WTC11 (cell line): ENCODE data around the gene LFNG. TPM values are rescaled to one million over a fixed set of nuclear protein-coding genes. Genes with fewer than 3 reads are reported as not detected.

Experiments used
- ATAC-seq: fragments of 200-7000 bp; cut with Tn5 transposase; 2 replicates; pipeline ENCODE4 v1.10.0; 2021; ENCODE audit warnings: mild to moderate bottlenecking, moderate library complexity
- CTCF ChIA-PET: fragments of 300-600 bp; sonication (Branson Sonifier 250); formaldehyde crosslinking; loops from one replicate; lab custom pipeline; 2021; ENCODE audit warnings: antibody characterized with exemption; lab: Charles Lee
- POLR2A ChIA-PET: fragments of 350-600 bp; sonication (Branson Sonifier 250); formaldehyde crosslinking; loops from one replicate; lab custom pipeline; 2021; ENCODE audit warnings: antibody characterized with exemption; lab: Charles Lee
- DNase-seq: peaks from one replicate; pipeline ENCODE4 v3.0.0; 2021; ENCODE audit warnings: low spot score
- H3K27ac Mint-ChIP-seq: 2 replicates; pipeline ENCODE4 v1.8.0; 2021; ENCODE audit warnings: mixed read lengths
- H3K27me3 Mint-ChIP-seq: 2 replicates; pipeline ENCODE4 v1.8.0; 2021; ENCODE audit warnings: low read depth, mild to moderate bottlenecking, moderate library complexity, mixed read lengths
- H3K36me3 Mint-ChIP-seq: 2 replicates; pipeline ENCODE4 v1.8.0; 2021; ENCODE audit warnings: mixed read lengths
- H3K4me1 Mint-ChIP-seq: 2 replicates; pipeline ENCODE4 v1.8.0; 2022; ENCODE audit warnings: mixed read lengths
- H3K4me3 Mint-ChIP-seq: 2 replicates; pipeline ENCODE4 v1.8.0; 2021; ENCODE audit warnings: mild to moderate bottlenecking, moderate library complexity, mixed read lengths
- H3K9me3 Mint-ChIP-seq: 2 replicates; pipeline ENCODE4 v1.8.0; 2021; ENCODE audit warnings: mixed read lengths
- AFF4 ChIP-seq: sonication (generic); formaldehyde crosslinking; IDR thresholded peaks from 2 replicates; pipeline ENCODE4 v1.8.1; 2023; ENCODE audit warnings: mild to moderate bottlenecking, missing genetic modification reagents, borderline replicate concordance
- ATF2 ChIP-seq: sonication (generic); formaldehyde crosslinking; IDR thresholded peaks from 2 replicates; pipeline ENCODE4 v1.8.1; 2022; ENCODE audit warnings: low read depth, missing genetic modification reagents, borderline replicate concordance
- CREM ChIP-seq: sonication (generic); formaldehyde crosslinking; IDR thresholded peaks from 2 replicates; pipeline ENCODE4 v1.8.1; 2022; ENCODE audit warnings: mild to moderate bottlenecking, missing genetic modification reagents, moderate library complexity
- E2F5 ChIP-seq: sonication (generic); formaldehyde crosslinking; IDR thresholded peaks from 2 replicates; pipeline ENCODE4 v1.8.1; 2022; ENCODE audit warnings: mild to moderate bottlenecking, moderate library complexity, missing genetic modification reagents
- GTF2I ChIP-seq: fragments of 250-450 bp; sonication (Bioruptor Pico); conservative IDR thresholded peaks from 2 replicates; pipeline ENCODE4 v1.4.0; 2021; ENCODE audit warnings: mild to moderate bottlenecking
- JAZF1 ChIP-seq: fragments of 250-450 bp; sonication (Bioruptor Pico); IDR thresholded peaks from 2 replicates; pipeline ENCODE4 v1.9.0; 2021; ENCODE audit warnings: moderate library complexity, mild to moderate bottlenecking, inconsistent platforms
- KAT7 ChIP-seq: sonication (generic); formaldehyde crosslinking; IDR thresholded peaks from 2 replicates; pipeline ENCODE4 v1.8.1; 2023; ENCODE audit warnings: missing genetic modification reagents, mild to moderate bottlenecking, borderline replicate concordance
- MYBL2 ChIP-seq: sonication (generic); formaldehyde crosslinking; IDR thresholded peaks from 2 replicates; pipeline ENCODE4 v1.8.1; 2023; ENCODE audit warnings: mild to moderate bottlenecking, moderate library complexity, missing genetic modification reagents
- TP53 ChIP-seq: sonication (generic); formaldehyde crosslinking; IDR thresholded peaks from 2 replicates; pipeline ENCODE4 v1.8.1; 2023; ENCODE audit warnings: mild to moderate bottlenecking, missing genetic modification reagents
- ZNF423 ChIP-seq: fragments of 250-450 bp; sonication (Bioruptor Pico); IDR thresholded peaks from 2 replicates; pipeline ENCODE4 v2.1.2; 2022; ENCODE audit warnings: mild to moderate bottlenecking, moderate library complexity
- ZNF425 ChIP-seq: fragments of 250-450 bp; sonication (Bioruptor Pico); conservative IDR thresholded peaks from 2 replicates; pipeline ENCODE4 v1.9.0; 2021; ENCODE audit warnings: mild to moderate bottlenecking
- ZNF512 ChIP-seq: sonication (generic); formaldehyde crosslinking; IDR thresholded peaks from 2 replicates; pipeline ENCODE4 v1.8.1; 2022; ENCODE audit warnings: missing genetic modification reagents, borderline replicate concordance
- total RNA-seq: library from RNA; stranded (reverse); gene quantifications from 3 replicates; pipeline ENCODE4 v1.2.3, GENCODE V29; 2021

LFNG gene
- total RNA-seq, 1 experiment from 2014 or later = 29.4 TPM

GRCh38 chr7:2512179-2512661 lies 7.4 kb upstream of the LFNG start (continued):
- TF ChIP-seq ZNF425 (CRISPR knock-in tag) (no peak), JAZF1 (CRISPR knock-in tag) (no peak), CREM (CRISPR knock-in tag) (no peak)

GRCh38 chr7:2512713-2513112 lies 6.9 kb upstream of the LFNG start:
- H3K27me3 Mint-ChIP-seq = peaks cover 4% of the 10 kb centered on the region
- POLR2A ChIA-PET = no interaction called here
- CTCF ChIA-PET = no interaction called here

More at GRCh38 chr7:2512713-2513112, 6.9 kb upstream of the LFNG start:
- no peak overlapping the region for H3K4me3 Mint-ChIP-seq
- H3K9me3 Mint-ChIP-seq = no peaks in the 10 kb centered on the region
- no peak overlapping the region for H3K27ac Mint-ChIP-seq
- H3K36me3 Mint-ChIP-seq = no peaks in the 10 kb centered on the region
- TF ChIP-seq ZNF423 (CRISPR knock-in tag) (no peak), MYBL2 (CRISPR knock-in tag) (no peak), GTF2I (no peak), ZNF512 (CRISPR knock-in tag) (no peak), KAT7 (no peak), E2F5 (CRISPR knock-in tag) (no peak), AFF4 (CRISPR knock-in tag) (no peak), ATF2 (no peak), TP53 (CRISPR knock-in tag) (no peak)
- ATAC-seq = no peak
- peaks cover 16% of the 10 kb centered on the region for H3K4me1 Mint-ChIP-seq
- DNase-seq = no peak
